OCI-LY7 (cell line): ENCODE results near the gene SKAP2. TPM values are rescaled to one million over a fixed set of nuclear protein-coding genes. Genes with fewer than 3 reads are reported as not detected.

ENCODE experiments used
- BruUV-seq: library from RNA; stranded (reverse); fragments of 400-500 nt; replicated peaks from 2 replicates; lab custom pipeline; 2021; lab: Mats Ljungman, UMichigan
- CTCF ChIA-PET: fragments of 300-600 bp; sonication (Branson Sonifier 250); formaldehyde crosslinking; loops from one replicate; lab custom pipeline; 2022; ENCODE audit warnings: antibody characterized with exemption; ENCODE audit not compliant: unreplicated experiment; lab: Charles Lee
- POLR2A ChIA-PET: fragments of 300-600 bp; sonication (Branson Sonifier 250); formaldehyde crosslinking; loops from one replicate; lab custom pipeline; 2022; ENCODE audit warnings: antibody characterized with exemption; lab: Charles Lee
- DNase-seq: peaks from one replicate; pipeline ENCODE4 v3.0.0-alpha.2; 2015; ENCODE audit warnings: low spot score
- H2AFZ ChIP-seq: fragments of 200-600 bp; sonication (generic), shearing (Covaris generic); 2 replicates; pipeline ENCODE4 v1.6.1; 2014; ENCODE audit warnings: mild to moderate bottlenecking, antibody characterized with exemption, low read length, moderate library complexity
- H3K27ac ChIP-seq: fragments of 200-600 bp; sonication (generic); 2 replicates; pipeline ENCODE4 v1.5.1; 2014; ENCODE audit warnings: mixed run types, low read depth, mild to moderate bottlenecking, moderate library complexity, low read length, inconsistent platforms; ENCODE audit not compliant: poor library complexity, severe bottlenecking
- H3K36me3 ChIP-seq: fragments of 200-600 bp; sonication (generic); 2 replicates; pipeline ENCODE4 v1.6.1; 2014; ENCODE audit warnings: mild to moderate bottlenecking, antibody characterized with exemption, low read length, moderate library complexity, mixed read lengths; ENCODE audit not compliant: insufficient read depth
- H3K4me1 ChIP-seq: fragments of 200-600 bp; sonication (generic); 2 replicates; pipeline ENCODE4 v1.5.1; 2014; ENCODE audit warnings: mild to moderate bottlenecking, low read length; ENCODE audit not compliant: insufficient read depth, poor library complexity, severe bottlenecking
- H3K4me2 ChIP-seq: fragments of 200-600 bp; sonication (generic); 2 replicates; pipeline ENCODE4 v1.6.1; 2014; ENCODE audit warnings: mild to moderate bottlenecking, low read length
- H3K4me3 ChIP-seq: fragments of 200-600 bp; sonication (generic); 2 replicates; pipeline ENCODE4 v1.5.1; 2014; ENCODE audit warnings: mild to moderate bottlenecking, low read depth, low read length; ENCODE audit not compliant: poor library complexity, severe bottlenecking
- H3K79me2 ChIP-seq: fragments of 200-600 bp; sonication (generic); 2 replicates; pipeline ENCODE4 v1.6.1; 2016; ENCODE audit warnings: low read depth, mild to moderate bottlenecking, low read length, moderate library complexity, mixed read lengths; ENCODE audit not compliant: insufficient read depth
- H3K9me2 ChIP-seq: fragments of 200-600 bp; sonication (generic); 2 replicates; pipeline ENCODE4 v1.6.1; 2016; ENCODE audit warnings: mild to moderate bottlenecking, low read length, mixed read lengths; ENCODE audit not compliant: insufficient read depth
- H3K9me3 ChIP-seq: fragments of 200-600 bp; sonication (generic); 2 replicates; pipeline ENCODE4 v1.6.1; 2014; ENCODE audit warnings: mild to moderate bottlenecking, mixed run types, low read length, mixed read lengths
- H4K20me1 ChIP-seq: fragments of 200-600 bp; sonication (generic); 2 replicates; pipeline ENCODE4 v1.6.1; 2014; ENCODE audit warnings: mild to moderate bottlenecking, antibody characterized with exemption, low read length, moderate library complexity, mixed read lengths; ENCODE audit not compliant: insufficient read depth
- EZH2phosphoT487 ChIP-seq: fragments of 200-600 bp; sonication (generic); IDR thresholded peaks from 2 replicates; pipeline ENCODE4 v1.6.1; 2018; ENCODE audit warnings: low read depth, borderline replicate concordance, mild to moderate bottlenecking, mixed run types, antibody characterized with exemption, low read length, moderate library complexity, mixed read lengths
- intact Hi-C: fragments of 100-400 bp; cut with micrococcal nuclease; formaldehyde crosslinking; loops from one replicate; pipeline ENCODE4 v1.10.0; 2022; ENCODE audit not compliant: unreplicated experiment
- total RNA-seq, 2 experiments: library from RNA; depleted of rRNA in 1 of 2; stranded (reverse); fragments of >200 nt in 1 of 2; shearing (Covaris generic) in 1 of 2; gene quantifications; 2 replicates each; pipeline ENCODE4 v1.2.3, GENCODE V29; 2014 to 2022
- TF ChIP-seq, protein P1 (sequence below): fragments of 200-600 bp; sonication (generic); conservative IDR thresholded peaks from 2 replicates; pipeline ENCODE4 v1.5.1; 2014; ENCODE audit warnings: mild to moderate bottlenecking, antibody characterized with exemption, low read length, moderate library complexity, mixed read lengths

The SKAP2 gene
- total RNA-seq, 2 experiments from 2014 or later = 15.5 to 54.8 TPM

GRCh38 chr7:26792006-26792405 is 72.4 kb downstream of the SKAP2 start:
- no peaks in the 10 kb centered on the region for H4K20me1 ChIP-seq
- ChIA-PET POLR2A (interaction anchor here (0.7 kb wide), 1 partner anchor 538 kb away, joined by 3 read pairs; no protein-coding TSS in a partner anchor), CTCF (no interaction called here)
- no peak overlapping the region for H3K27ac ChIP-seq
- TF ChIP-seq, protein P1, sequence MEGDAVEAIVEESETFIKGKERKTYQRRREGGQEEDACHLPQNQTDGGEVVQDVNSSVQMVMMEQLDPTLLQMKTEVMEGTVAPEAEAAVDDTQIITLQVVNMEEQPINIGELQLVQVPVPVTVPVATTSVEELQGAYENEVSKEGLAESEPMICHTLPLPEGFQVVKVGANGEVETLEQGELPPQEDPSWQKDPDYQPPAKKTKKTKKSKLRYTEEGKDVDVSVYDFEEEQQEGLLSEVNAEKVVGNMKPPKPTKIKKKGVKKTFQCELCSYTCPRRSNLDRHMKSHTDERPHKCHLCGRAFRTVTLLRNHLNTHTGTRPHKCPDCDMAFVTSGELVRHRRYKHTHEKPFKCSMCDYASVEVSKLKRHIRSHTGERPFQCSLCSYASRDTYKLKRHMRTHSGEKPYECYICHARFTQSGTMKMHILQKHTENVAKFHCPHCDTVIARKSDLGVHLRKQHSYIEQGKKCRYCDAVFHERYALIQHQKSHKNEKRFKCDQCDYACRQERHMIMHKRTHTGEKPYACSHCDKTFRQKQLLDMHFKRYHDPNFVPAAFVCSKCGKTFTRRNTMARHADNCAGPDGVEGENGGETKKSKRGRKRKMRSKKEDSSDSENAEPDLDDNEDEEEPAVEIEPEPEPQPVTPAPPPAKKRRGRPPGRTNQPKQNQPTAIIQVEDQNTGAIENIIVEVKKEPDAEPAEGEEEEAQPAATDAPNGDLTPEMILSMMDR = no peak
- TF ChIP-seq EZH2phosphoT487 = no peak
- no TSS peak for BruUV-seq
- H3K4me2 ChIP-seq = no peak overlapping the region
- no peaks in the 10 kb centered on the region for H3K9me2 ChIP-seq
- no peaks in the 10 kb centered on the region for H3K9me3 ChIP-seq
- H3K4me3 ChIP-seq = no peak overlapping the region
- no peaks in the 10 kb centered on the region for H3K4me1 ChIP-seq
- intact Hi-C loops = no loop called here
- H3K36me3 ChIP-seq = no peaks in the 10 kb centered on the region
- DNase-seq = no peak
- no peak overlapping the region for H2AFZ ChIP-seq
- no peaks in the 10 kb centered on the region for H3K79me2 ChIP-seq

- CTCF ChIA-PET = no interaction called here
- BruUV-seq = no TSS peak
- no peaks in the 10 kb centered on the region for H3K36me3 ChIP-seq
- no peaks in the 10 kb centered on the region for H3K9me3 ChIP-seq
- POLR2A ChIA-PET = interaction anchor here (0.5 to 0.9 kb wide), 3 partner anchors 51 to 331 kb away, joined by 3 read pairs; no protein-coding TSS in a partner anchor
- no peak for TF ChIP-seq EZH2phosphoT487
- TF ChIP-seq, protein P1 = no peak
- no peaks in the 10 kb centered on the region for H3K79me2 ChIP-seq
- no peaks in the 10 kb centered on the region for H4K20me1 ChIP-seq
- no peaks in the 10 kb centered on the region for H3K4me1 ChIP-seq
- intact Hi-C loops = no loop called here
- H3K9me2 ChIP-seq = no peaks in the 10 kb centered on the region
- H3K4me2 ChIP-seq = no peak overlapping the region
- no peak overlapping the region for H3K27ac ChIP-seq
- H3K4me3 ChIP-seq = no peak overlapping the region
- H2AFZ ChIP-seq = no peak overlapping the region
- DNase-seq = no peak
These were observed 74.8 kb downstream of the SKAP2 start for GRCh38 chr7:26789481-26790184.

DNA sequence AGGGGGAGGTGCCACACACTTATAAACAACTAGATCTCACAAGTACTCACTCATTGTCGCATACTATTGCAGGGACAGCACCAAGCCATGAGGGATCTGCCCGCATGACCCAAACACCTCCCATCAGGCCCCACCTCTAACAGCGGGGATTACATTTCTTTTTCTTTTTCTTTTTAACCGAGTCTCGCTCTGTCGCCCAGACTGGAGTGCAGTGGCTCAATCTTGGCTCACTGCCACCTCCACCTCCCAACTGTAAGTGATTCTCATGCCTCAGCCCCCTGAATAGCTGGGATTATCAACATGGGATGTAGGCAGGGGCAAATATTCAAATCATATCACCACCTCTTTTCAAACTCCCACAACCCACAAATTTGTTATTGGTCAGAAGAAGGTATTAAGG is 76.7 kb downstream of the SKAP2 start:
- no TSS peak for BruUV-seq
- intact Hi-C loops = no loop called here
- no peak for DNase-seq

More for the DNA sequence above, 76.7 kb downstream of the SKAP2 start:
- H3K4me1 ChIP-seq = no peaks in the 10 kb centered on the region
- no peaks in the 10 kb centered on the region for H3K36me3 ChIP-seq
- H3K9me2 ChIP-seq = no peaks in the 10 kb centered on the region
- H2AFZ ChIP-seq = no peak overlapping the region
- no peaks in the 10 kb centered on the region for H3K79me2 ChIP-seq
- no peaks in the 10 kb centered on the region for H4K20me1 ChIP-seq
- H3K27ac ChIP-seq = no peak overlapping the region
- H3K4me3 ChIP-seq = no peak overlapping the region
- CTCF ChIA-PET = no interaction called here
- H3K4me2 ChIP-seq = no peak overlapping the region
- TF ChIP-seq EZH2phosphoT487 = no peak
- TF ChIP-seq, protein P1 = no peak
- POLR2A ChIA-PET = interaction anchor here (0.8 kb wide), 1 partner anchor 190 kb away, joined by 3 read pairs; no protein-coding TSS in a partner anchor
- H3K9me3 ChIP-seq = no peaks in the 10 kb centered on the region
